H1 (cell line): ENCODE data around the gene TMEM14B. TPM values are rescaled to one million over a fixed set of nuclear protein-coding genes. Genes with fewer than 3 reads are reported as not detected.

Experiments
- CTCF ChIA-PET: fragments of 300-600 bp; sonication (Branson Sonifier 250); formaldehyde crosslinking; loops from one replicate; lab custom pipeline; 2021; ENCODE audit not compliant: partially characterized antibody; lab: Charles Lee
- POLR2A ChIA-PET: fragments of 300-600 bp; sonication (Branson Sonifier 250); formaldehyde crosslinking; loops from one replicate; lab custom pipeline; 2021; ENCODE audit warnings: inconsistent platforms; ENCODE audit not compliant: partially characterized antibody; lab: Charles Lee
- DNase-seq, 2 experiments: peaks; one replicate each; pipeline versions ENCODE4 v3.0.0 to v3.0.0-alpha.2; 2010 to 2022; ENCODE audit warnings: low spot score in 2 of 2, low read depth in 1 of 2, mixed read lengths in 1 of 2
- FAIRE-seq: peaks from 2 replicates; lab custom pipeline; 2011; peaks lifted over from hg19 to GRCh38; lab: Jason Lieb, UNC
- H2AFZ ChIP-seq: 2 replicates; pipeline ENCODE4 v1.8.1; 2012; ENCODE audit warnings: low read length, inconsistent platforms
- H2AK5ac ChIP-seq: 2 replicates; pipeline ENCODE4 v1.6.1; 2013; ENCODE audit warnings: low read depth, low read length
- H2BK120ac ChIP-seq: replicated peaks from 2 replicates; pipeline ENCODE3; 2013; ENCODE audit warnings: low read depth, low read length, inconsistent platforms
- H2BK12ac ChIP-seq: 2 replicates; pipeline ENCODE4 v1.6.1; 2013; ENCODE audit warnings: low read depth, low read length
- H2BK15ac ChIP-seq: 2 replicates; pipeline ENCODE4 v1.6.1; 2013; ENCODE audit warnings: low read length
- H2BK20ac ChIP-seq: 2 replicates; pipeline ENCODE4 v1.6.1; 2013; ENCODE audit warnings: low read length
- H2BK5ac ChIP-seq: 2 replicates; pipeline ENCODE4 v1.6.1; 2013; ENCODE audit warnings: low read depth, low read length
- H3K14ac ChIP-seq: 2 replicates; pipeline ENCODE4 v1.6.1; 2013; ENCODE audit warnings: inconsistent platforms; ENCODE audit not compliant: insufficient read length
- H3K18ac ChIP-seq: 2 replicates; pipeline ENCODE4 v1.6.1; 2013; ENCODE audit warnings: low read length; ENCODE audit errors: extremely low read depth
- H3K23ac ChIP-seq: 2 replicates; pipeline ENCODE4 v1.6.1; 2013; ENCODE audit warnings: inconsistent platforms; ENCODE audit not compliant: insufficient read length
- H3K23me2 ChIP-seq: 2 replicates; pipeline ENCODE4 v1.6.1; 2013; ENCODE audit warnings: low read depth, low read length
- H3K27ac ChIP-seq: 2 replicates; pipeline ENCODE4 v1.6.1; 2011; ENCODE audit warnings: low read depth, low read length, inconsistent platforms
- H3K27me3 ChIP-seq, 4 experiments: replicated peaks in 1 of 4; 1 replicate in 1 of 4; 2 replicates in 3 of 4; pipeline versions ENCODE4 v1.6.1 to v1.8.1; 2011 to 2013; ENCODE audit warnings: low read length in 3 of 4, mild to moderate bottlenecking in 3 of 4, inconsistent platforms in 2 of 4, mixed read lengths in 2 of 4, moderate library complexity in 1 of 4; ENCODE audit not compliant: control insufficient read depth in 3 of 4, insufficient read depth in 3 of 4; ENCODE audit errors: extremely low read depth in 1 of 4
- H3K36me3 ChIP-seq, 4 experiments: 2 replicates each; pipeline versions ENCODE4 v1.6.1 to v1.8.1; 2011 to 2013; ENCODE audit warnings: mild to moderate bottlenecking in 4 of 4, low read length in 3 of 4, moderate library complexity in 2 of 4, control low read depth in 1 of 4, inconsistent platforms in 1 of 4; ENCODE audit not compliant: insufficient read depth in 4 of 4, control insufficient read depth in 2 of 4
- H3K4ac ChIP-seq: replicated peaks from 2 replicates; pipeline ENCODE3; 2013; ENCODE audit warnings: low read length, low read depth, mixed read lengths, inconsistent platforms; ENCODE audit not compliant: insufficient read length
- H3K4me1 ChIP-seq, 4 experiments: replicated peaks in 1 of 4; 1 replicate in 1 of 4; 2 replicates in 3 of 4; pipeline versions ENCODE4 v1.6.1 to v1.8.1; 2011 to 2013; ENCODE audit warnings: low read length in 3 of 4, inconsistent platforms in 2 of 4, mixed read lengths in 1 of 4; ENCODE audit not compliant: insufficient read depth in 4 of 4, control insufficient read depth in 3 of 4
- H3K4me2 ChIP-seq, 2 experiments: 2 replicates each; pipeline versions ENCODE4 v1.6.1 to v1.8.1; 2011 to 2013; ENCODE audit warnings: low read depth in 2 of 2, low read length in 2 of 2, control low read depth in 1 of 2, inconsistent platforms in 1 of 2, mild to moderate bottlenecking in 1 of 2; ENCODE audit not compliant: insufficient read depth in 1 of 2
- H3K4me3 ChIP-seq, 4 experiments: fragments of 200-600, 300-600 bp in 1 of 4; sonication (generic), shearing (Covaris generic), sonication (Bioruptor Twin) in 1 of 4; 2 replicates each; pipeline versions ENCODE4 v1.5.1 to v1.8.1; 2011 to 2016; ENCODE audit warnings: low read length in 4 of 4, low read depth in 3 of 4, control low read depth in 2 of 4, inconsistent platforms in 2 of 4, mild to moderate bottlenecking in 2 of 4, mixed read lengths in 1 of 4, moderate library complexity in 1 of 4; ENCODE audit not compliant: insufficient read depth in 2 of 4; ENCODE audit errors: extremely low read depth in 1 of 4
- H3K56ac ChIP-seq: replicated peaks from 2 replicates; pipeline ENCODE3; 2013; ENCODE audit warnings: low read depth, mild to moderate bottlenecking, mixed read lengths, low read length, inconsistent platforms; ENCODE audit not compliant: insufficient read length
- H3K79me1 ChIP-seq: 2 replicates; pipeline ENCODE4 v1.6.1; 2013; ENCODE audit warnings: low read depth, low read length, control low read depth
- H3K79me2 ChIP-seq, 2 experiments: 2 replicates each; pipeline versions ENCODE4 v1.6.1 to v1.8.1; 2012 to 2013; ENCODE audit warnings: low read length in 2 of 2, mild to moderate bottlenecking in 2 of 2, inconsistent platforms in 1 of 2; ENCODE audit not compliant: insufficient read depth in 2 of 2, control insufficient read depth in 1 of 2
- H3K9ac ChIP-seq, 4 experiments: replicated peaks in 1 of 4; 1 replicate in 1 of 4; 2 replicates in 3 of 4; pipeline versions ENCODE4 v1.6.1 to v1.8.1; 2011 to 2013; ENCODE audit warnings: low read depth in 3 of 4, low read length in 3 of 4, control low read depth in 2 of 4, mild to moderate bottlenecking in 2 of 4, moderate library complexity in 2 of 4, inconsistent platforms in 1 of 4; ENCODE audit errors: extremely low read depth in 1 of 4
- H3K9me3 ChIP-seq, 2 experiments: 2 replicates each; pipeline versions ENCODE4 v1.6.1 to v1.8.1; 2012 to 2013; ENCODE audit warnings: mild to moderate bottlenecking in 2 of 2, moderate library complexity in 2 of 2, control low read depth in 1 of 2, inconsistent platforms in 1 of 2, low read depth in 1 of 2, low read length in 1 of 2, mixed read lengths in 1 of 2; ENCODE audit not compliant: insufficient read depth in 2 of 2
- H4K20me1 ChIP-seq, 2 experiments: replicated peaks in 1 of 2; 2 replicates each; pipeline versions ENCODE3 to v1.8.1; 2011 to 2013; ENCODE audit warnings: inconsistent platforms in 2 of 2, low read length in 2 of 2, mild to moderate bottlenecking in 1 of 2; ENCODE audit not compliant: insufficient read depth in 2 of 2, control insufficient read depth in 1 of 2
- H4K5ac ChIP-seq: 2 replicates; pipeline ENCODE4 v1.6.1; 2013; ENCODE audit warnings: low read length, low read depth, mixed read lengths, inconsistent platforms; ENCODE audit not compliant: insufficient read length
- H4K8ac ChIP-seq: 2 replicates; pipeline ENCODE4 v1.8.0; 2013; ENCODE audit warnings: mild to moderate bottlenecking, moderate library complexity, low read length, inconsistent platforms; ENCODE audit not compliant: insufficient read depth; ENCODE audit errors: extremely low read depth
- H4K91ac ChIP-seq: replicated peaks from 2 replicates; pipeline ENCODE3; 2013; ENCODE audit warnings: low read length, mixed read lengths, inconsistent platforms; ENCODE audit not compliant: insufficient read length
- BRCA1 ChIP-seq: IDR thresholded peaks from 2 replicates; pipeline ENCODE4 v1.6.1; 2012; ENCODE audit warnings: low read depth, low read length, improper control_type of control experiment
- TBP ChIP-seq: IDR thresholded peaks from 2 replicates; pipeline ENCODE4 v1.6.1; 2011; ENCODE audit warnings: low read depth, low read length, improper control_type of control experiment
- WGBS, 2 experiments: shearing (Covaris generic) in 1 of 2; methylation state at CpG; one replicate each; pipeline versions ENCODE4 v1.1.6 to v1.1.7; 2013 to 2015; ENCODE audit warnings: low lambda C conversion rate in 2 of 2, mixed read lengths in 2 of 2, inconsistent platforms in 1 of 2, low coverage in 1 of 2, missing lambda C conversion rate in 1 of 2; ENCODE audit not compliant: insufficient replicate concordance in 2 of 2, insufficient coverage in 1 of 2, insufficient read length in 1 of 2; ENCODE audit errors: extremely low coverage in 1 of 2, missing lambda C conversion rate in 1 of 2; 5-methylcytosine and 5-hydroxymethylcytosine counted together
- polyA plus RNA-seq, 7 experiments: library from polyadenylated mRNA; depleted of rRNA in 3 of 7; stranded (reverse) in 5 of 7; unstranded in 2 of 7; fragments of >200 nt in 5 of 7; fragments of 200-250 nt in 2 of 7; gene quantifications; 1 replicate in 5 of 7; 2 replicates in 1 of 7; 4 replicates in 1 of 7; pipeline versions ENCODE4 v1.2.1 to v1.2.3, GENCODE V29; 2011 to 2013; ENCODE audit warnings: missing spikeins in 2 of 7, mixed read lengths in 2 of 7
- total RNA-seq: library from RNA; stranded (reverse); fragmentation: NEBNext Ultra II Directional; extraction: Animal tissue kit (Norgen Biotek cat#: 25700); gene quantifications from 2 replicates; pipeline ENCODE4 v1.2.1, GENCODE V29; 2021

Gene TMEM14B
- total and polyA plus RNA-seq, 2 of the 8 experiments (the other 6 are each of a cell fraction or from before 2014, with no cell fraction given) = 84.6 to 109 TPM

- FAIRE-seq = no peak
- no peaks in the 10 kb centered on the region for H3K4me1 ChIP-seq
Measured at GRCh38 chr6:10793695-10794094, 46.1 kb downstream of the TMEM14B start.

More at GRCh38 chr6:10793695-10794094, 46.1 kb downstream of the TMEM14B start:
- Histone ChIP-seq H2AK5ac (no peak overlapping the region), H3K18ac (no peak overlapping the region), H3K23me2 (no peaks in the 10 kb centered on the region), H4K91ac (no peak overlapping the region), H3K27ac (no peak overlapping the region), H2BK12ac (no peak overlapping the region), H3K36me3 (0 out of 8 replicates have a peak, but pooled peaks cover 0 to 3% (median 0%) of the 10 kb centered on the region in 4 experiments), H3K27me3 (no peaks in the 10 kb centered on the region), H3K79me1 (no peaks in the 10 kb centered on the region), H2BK15ac (no peak overlapping the region), H2BK20ac (no peak overlapping the region), H2BK120ac (no peak overlapping the region), H3K23ac (no peak overlapping the region), H3K56ac (no peak overlapping the region), H3K9me3 (no peaks in the 10 kb centered on the region), H4K8ac (no peak overlapping the region), H3K4ac (peak overlapping the region; percentile 57), H4K20me1 (peaks cover 0 to 2% of the 10 kb centered on the region in 2 experiments), H3K4me2 (no peak overlapping the region), H3K79me2 (no peaks in the 10 kb centered on the region), H3K4me3 (no peak overlapping the region), H3K14ac (no peak overlapping the region), H3K9ac (no peak overlapping the region), H4K5ac (no peak overlapping the region), H2BK5ac (no peak overlapping the region), H2AFZ (no peak overlapping the region)
- ChIA-PET POLR2A (no interaction called here), CTCF (interaction anchor here (0.6 to 4.1 kb wide), 5 partner anchors 9 to 315 kb away, joined by 3 to 14 read pairs (median 9); no protein-coding TSS in a partner anchor)
- WGBS, 2 experiments = 95% methylated on average over 6 of the region's 6 CpGs; no CpG with 5 or more reads in 1 of the 2 experiments
- no peak for TF ChIP-seq TBP
- TF ChIP-seq BRCA1 = no peak
- no peak for DNase-seq
